Liver (tissue), 9 donors: ENCODE measurements around the gene SEMA3G. TPM values are rescaled to one million over a fixed set of nuclear protein-coding genes. Genes with fewer than 3 reads are reported as not detected.

Experiments used
- DNase-seq: peaks from one replicate; pipeline ENCODE4 v3.0.0-alpha.2; 2017; ENCODE audit warnings: low spot score
- H3K27ac ChIP-seq, 2 donors: one replicate each; pipeline ENCODE4 v1.7.0; 2013; ENCODE audit warnings: inconsistent platforms in 2 of 2, low read length in 2 of 2, control low read depth in 1 of 2, low read depth in 1 of 2, mild to moderate bottlenecking in 1 of 2
- H3K27me3 ChIP-seq, 4 donors: one replicate each; pipeline versions ENCODE4 v1.6.1 to v1.7.0; 2013; ENCODE audit warnings: low read length in 3 of 4, inconsistent platforms in 1 of 4, mild to moderate bottlenecking in 1 of 4, moderate library complexity in 1 of 4; ENCODE audit not compliant: control insufficient read depth in 4 of 4, insufficient read depth in 4 of 4
- H3K36me3 ChIP-seq, 4 donors: one replicate each; pipeline versions ENCODE4 v1.6.1 to v1.7.0; 2013; ENCODE audit warnings: low read length in 3 of 4, mild to moderate bottlenecking in 3 of 4, low read depth in 1 of 4, moderate library complexity in 1 of 4; ENCODE audit not compliant: control insufficient read depth in 4 of 4, insufficient read depth in 3 of 4
- H3K4me1 ChIP-seq, 4 donors: one replicate each; pipeline versions ENCODE4 v1.6.1 to v1.7.0; 2013; ENCODE audit warnings: low read length in 3 of 4, mild to moderate bottlenecking in 3 of 4, moderate library complexity in 1 of 4; ENCODE audit not compliant: control insufficient read depth in 4 of 4, insufficient read depth in 4 of 4
- H3K4me3 ChIP-seq, 3 donors: one replicate each; pipeline versions ENCODE4 v1.6.1 to v1.7.0; 2013; ENCODE audit warnings: low read length in 3 of 3, control low read depth in 1 of 3, low read depth in 1 of 3, mild to moderate bottlenecking in 1 of 3
- H3K9ac ChIP-seq, 2 donors: one replicate each; pipeline ENCODE4 v1.7.0; 2013; ENCODE audit warnings: low read length in 2 of 2, mild to moderate bottlenecking in 2 of 2, moderate library complexity in 2 of 2, control low read depth in 1 of 2, low read depth in 1 of 2
- H3K9me3 ChIP-seq, 4 donors: one replicate each; pipeline versions ENCODE4 v1.6.1 to v1.7.0; 2013; ENCODE audit warnings: low read length in 3 of 4; ENCODE audit not compliant: control insufficient read depth in 4 of 4
- ATF3 ChIP-seq: IDR thresholded peaks from 2 replicates; pipeline ENCODE4 v1.6.1; 2016; ENCODE audit warnings: antibody characterized with exemption
- CTCF ChIP-seq: fragments of 150-350 bp; IDR thresholded peaks from 2 replicates; pipeline ENCODE4 v1.5.1; 2017; ENCODE audit warnings: improper control_type of control experiment, low read depth, low read length; ENCODE audit not compliant: missing input control
- EGR1 ChIP-seq, 2 donors: IDR thresholded peaks; 2 replicates each; pipeline ENCODE4 v1.6.1; 2016 to 2018; ENCODE audit warnings: antibody characterized with exemption in 2 of 2, low read depth in 2 of 2
- FOXA1 ChIP-seq: IDR thresholded peaks from 2 replicates; pipeline ENCODE4 v1.6.1; 2016; ENCODE audit warnings: antibody characterized with exemption
- FOXA2 ChIP-seq: IDR thresholded peaks from 2 replicates; pipeline ENCODE4 v1.6.1; 2016; ENCODE audit warnings: antibody characterized with exemption
- GABPA ChIP-seq, 2 donors: IDR thresholded peaks in 1 of 2; conservative IDR thresholded peaks in 1 of 2; 2 replicates each; pipeline ENCODE4 v1.6.1; 2016; ENCODE audit warnings: antibody characterized with exemption in 2 of 2, mild to moderate bottlenecking in 1 of 2, moderate library complexity in 1 of 2
- HNF4A ChIP-seq, 2 donors: conservative IDR thresholded peaks; 2 replicates each; pipeline ENCODE4 v1.6.1; 2016; ENCODE audit warnings: antibody characterized with exemption in 2 of 2, mild to moderate bottlenecking in 2 of 2
- HNF4G ChIP-seq: IDR thresholded peaks from 2 replicates; pipeline ENCODE4 v1.6.1; 2016; ENCODE audit warnings: antibody characterized with exemption
- JUND ChIP-seq, 2 donors: IDR thresholded peaks; 2 replicates each; pipeline ENCODE4 v1.6.1; 2016; ENCODE audit warnings: antibody characterized with exemption in 2 of 2
- MAX ChIP-seq: IDR thresholded peaks from 2 replicates; pipeline ENCODE4 v1.6.1; 2016; ENCODE audit warnings: antibody characterized with exemption
- NR2F2 ChIP-seq: IDR thresholded peaks from 2 replicates; pipeline ENCODE4 v1.6.1; 2016; ENCODE audit warnings: antibody characterized with exemption
- RAD21 ChIP-seq, 2 donors: IDR thresholded peaks; 2 replicates each; pipeline ENCODE4 v1.6.1; 2016; ENCODE audit warnings: antibody characterized with exemption in 2 of 2, mild to moderate bottlenecking in 2 of 2
- REST ChIP-seq: IDR thresholded peaks from 2 replicates; pipeline ENCODE4 v1.6.1; 2016; ENCODE audit warnings: antibody characterized with exemption, mild to moderate bottlenecking
- RXRA ChIP-seq, 2 donors: IDR thresholded peaks; 2 replicates each; pipeline ENCODE4 v1.6.1; 2017 to 2018; ENCODE audit warnings: antibody characterized with exemption in 2 of 2, mild to moderate bottlenecking in 1 of 2
- SP1 ChIP-seq: IDR thresholded peaks from 2 replicates; pipeline ENCODE4 v1.6.1; 2018; ENCODE audit warnings: antibody characterized with exemption, mild to moderate bottlenecking
- TAF1 ChIP-seq: conservative IDR thresholded peaks from 2 replicates; pipeline ENCODE4 v1.6.1; 2016; ENCODE audit warnings: antibody characterized with exemption, mild to moderate bottlenecking
- YY1 ChIP-seq: IDR thresholded peaks from 2 replicates; pipeline ENCODE4 v1.6.1; 2016; ENCODE audit warnings: antibody characterized with exemption, mild to moderate bottlenecking
- ZBTB33 ChIP-seq: IDR thresholded peaks from 2 replicates; pipeline ENCODE4 v1.6.1; 2016; ENCODE audit warnings: antibody characterized with exemption
- WGBS: extraction: QIAGEN DNeasy Blood & Tissue Kit; methylation state at CpG from one replicate; pipeline ENCODE4 v1.1.7; 2013; 5-methylcytosine and 5-hydroxymethylcytosine counted together
- polyA plus RNA-seq, 2 donors: library from polyadenylated mRNA; stranded (reverse) in 1 of 2; unstranded in 1 of 2; fragments of 200-250 nt in 1 of 2; fragments of >200 nt in 1 of 2; fragmentation: Nextera tagmentation in 1 of 2; extraction: Ambion mirVana in 1 of 2; gene quantifications; one replicate each; pipeline versions ENCODE4 v1.2.1 to v1.2.3, GENCODE V29; 2013 to 2015
- total RNA-seq, 2 donors: library from RNA; depleted of rRNA; stranded (reverse); fragments of >200 nt; gene quantifications; one replicate each; pipeline ENCODE4 v1.2.3, GENCODE V29; 2014
- donor health status: healthy.
- donor health status: healthy.
- donor health status: healthy.
- donor health status: healthy.
- donor health status: healthy.

The SEMA3G gene
- total and polyA plus RNA-seq, 4 donors, result 0.47 to 1.2 (median 0.74) TPM

GRCh38 chr3:52420388-52420787 lies 24.5 kb downstream of the SEMA3G start (continued):
- TF ChIP-seq CTCF, result no peak

GRCh38 chr3:52415800-52416199 lies 29.1 kb downstream of the SEMA3G start:
- Histone ChIP-seq H3K9me3 (no peaks in the 10 kb centered on the region), H3K36me3 (peaks cover 0 to 7% (median 3%) of the 10 kb centered on the region in 4 donors), H3K4me1 (peaks cover 0 to 23% (median 18%) of the 10 kb centered on the region in 4 donors), H3K4me3 (no peak overlapping the region), H3K27me3 (no peaks in the 10 kb centered on the region), H3K27ac (no peak overlapping the region), H3K9ac (no peak overlapping the region)
- TF ChIP-seq HNF4A (conservative IDR thresholded peaks at IDR 0.05) (no peak), ZBTB33 (no peak), REST (no peak), MAX (no peak), YY1 (no peak), NR2F2 (no peak), ATF3 (no peak), CTCF (no peak), GABPA (IDR thresholded peaks at IDR 0.05 in 1 of 2, conservative IDR thresholded peaks at IDR 0.05 in 1 of 2) (no peak), RXRA (IDR thresholded peaks at IDR 0.05) (no peak), FOXA2 (no peak), TAF1 (no peak), SP1 (no peak), HNF4G (no peak), JUND (IDR thresholded peaks at IDR 0.05) (no peak), RAD21 (IDR thresholded peaks at IDR 0.05) (no peak), EGR1 (IDR thresholded peaks at IDR 0.05; ENCODE audit: low read depth in 2 of 2) (no peak), FOXA1 (no peak)
- WGBS, result 96% methylated on average over 3 of the region's 3 CpGs
- no peak for DNase-seq
